Ovary (tissue), 9 donors: Measurements from ENCODE around the gene NCAN. TPM values are rescaled to one million over a fixed set of nuclear protein-coding genes. Genes with fewer than 3 reads are reported as not detected.

Experiments
- DNase-seq, 5 donors: peaks; one replicate each; pipeline ENCODE4 v3.0.0-alpha.2; 2019 to 2020
- H3K27ac ChIP-seq, 2 donors: fragments of 200-600 bp; one replicate each; pipeline versions ENCODE4 v1.5.1 to v1.8.0; 2019 to 2022
- H3K27me3 ChIP-seq: fragments of 200-600 bp; one replicate; pipeline ENCODE4 v1.8.0; 2022
- H3K36me3 ChIP-seq: fragments of 200-600 bp; sonication (generic); one replicate; pipeline ENCODE4 v1.5.1; 2019
- H3K4me1 ChIP-seq: one replicate; pipeline ENCODE4 v1.8.1; 2013; ENCODE audit warnings: mild to moderate bottlenecking, moderate library complexity; ENCODE audit not compliant: insufficient read depth
- H3K4me3 ChIP-seq: fragments of 200-600 bp; sonication (generic); one replicate; pipeline ENCODE4 v1.5.1; 2017
- H3K9me3 ChIP-seq, 2 donors: fragments of 200-600 bp in 1 of 2; sonication (generic) in 1 of 2; one replicate each; pipeline versions ENCODE4 v1.5.1 to v1.8.1; 2013 to 2019; ENCODE audit warnings: mild to moderate bottlenecking in 1 of 2, moderate library complexity in 1 of 2
- EP300 ChIP-seq: sonication (generic); formaldehyde crosslinking; IDR thresholded peaks from one replicate; pipeline ENCODE4 v1.6.1; 2017; ENCODE audit warnings: antibody characterized with exemption
- POLR2A ChIP-seq: fragments of 450-650 bp; IDR thresholded peaks from one replicate; pipeline ENCODE4 v1.6.1; 2017; ENCODE audit warnings: antibody characterized with exemption, mild to moderate bottlenecking, moderate library complexity
- WGBS, 3 donors: extraction: QIAGEN DNeasy Blood & Tissue Kit in 1 of 3; methylation state at CpG; one replicate each; pipeline versions ENCODE4 v1.1.5 to v1.1.7; 2013 to 2017; 5-methylcytosine and 5-hydroxymethylcytosine counted together
- intact Hi-C, 4 donors: fragments of 100-400 bp; cut with DNase I; formaldehyde crosslinking; loops; one replicate each; pipeline versions ENCODE4 v1.11.0 to v1.15.1; 2022 to 2023
- polyA plus RNA-seq, 2 donors: library from polyadenylated mRNA; stranded (reverse); fragments of 200-250 nt in 1 of 2; fragments of 350-450 nt in 1 of 2; fragmentation: Illumina TruSeq in 1 of 2; extraction: RNeasy Lipid Tissue Mini Kit (QIAGEN cat#74804) in 1 of 2; gene quantifications; one replicate each; pipeline ENCODE4 v1.2.3, GENCODE V29; 2013 to 2014
- total RNA-seq, 7 donors: library from RNA; depleted of rRNA in 2 of 7; stranded (reverse); fragments of >200 nt in 2 of 7; fragmentation: NEBNext Ultra II Directional in 3 of 7; extraction: Animal tissue kit (Norgen Biotek cat#: 25700) in 3 of 7; gene quantifications; one replicate each; pipeline versions ENCODE4 v1.1.0 to v1.2.4, GENCODE V29; 2016 to 2023
- TF ChIP-seq, protein P1 (sequence below), 3 donors: fragments of 450-650 bp in 2 of 3; fragments of 200-600 bp in 1 of 3; IDR thresholded peaks; one replicate each; pipeline versions ENCODE4 v1.5.1 to v1.8.0; 2016 to 2022; ENCODE audit warnings: antibody characterized with exemption in 3 of 3, mild to moderate bottlenecking in 1 of 3
- donor health status: DM: no; HTN: no; CAD: no; lungs with moderate emphysema.
- donor health status: DM: no; HTN: no; CAD: no.
- donor health status: Bipolar disorder and iron deficiency.
- donor health status: DM: yes; HTN: yes; CAD: no.
- donor health status: DM: no; HTN: no; CAD: no.
- donor health status: DM: yes; HTN: yes; CAD: no.

The NCAN gene
- total and polyA plus RNA-seq, 9 donors, result not detected

DNA sequence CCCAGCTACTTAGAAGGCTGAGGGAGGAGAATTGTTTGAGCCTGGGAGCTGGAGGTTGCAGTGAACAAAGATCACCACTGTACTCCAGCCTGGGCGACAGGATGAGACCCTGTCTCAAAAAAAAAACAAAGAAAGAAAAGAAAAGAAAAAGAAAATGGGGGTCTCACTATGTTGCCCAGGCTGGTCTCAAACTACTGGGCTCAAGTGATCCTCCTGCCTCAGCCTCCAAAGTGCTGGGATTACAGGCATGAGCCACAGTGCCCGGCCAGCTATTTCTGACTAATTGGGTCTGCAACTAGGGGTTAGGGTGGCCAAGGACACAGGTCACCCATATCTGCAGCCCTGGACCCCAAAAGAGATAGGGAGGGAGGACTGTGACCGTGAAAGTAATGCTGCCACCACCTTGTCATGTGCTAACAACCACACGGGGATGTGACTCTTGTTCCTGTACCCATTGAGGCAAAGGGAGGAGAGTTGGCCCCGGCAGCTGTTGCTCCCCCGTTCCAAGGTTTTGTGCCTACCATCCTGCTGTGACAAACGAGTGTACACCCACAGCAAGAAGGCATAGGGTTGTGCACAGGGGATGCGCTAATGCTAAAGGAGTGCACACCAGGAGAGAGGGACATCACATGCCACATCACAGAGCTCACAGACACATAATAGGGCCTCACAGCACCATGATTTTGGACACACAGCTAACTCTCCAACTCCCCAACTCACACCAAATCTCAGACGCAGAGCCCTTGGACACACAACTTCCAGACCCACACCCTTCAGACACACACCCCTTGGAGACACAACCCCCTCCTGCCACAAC, 42.3 kb upstream of the NCAN start:
- H3K4me3 ChIP-seq, result no peak overlapping the region

DNA sequence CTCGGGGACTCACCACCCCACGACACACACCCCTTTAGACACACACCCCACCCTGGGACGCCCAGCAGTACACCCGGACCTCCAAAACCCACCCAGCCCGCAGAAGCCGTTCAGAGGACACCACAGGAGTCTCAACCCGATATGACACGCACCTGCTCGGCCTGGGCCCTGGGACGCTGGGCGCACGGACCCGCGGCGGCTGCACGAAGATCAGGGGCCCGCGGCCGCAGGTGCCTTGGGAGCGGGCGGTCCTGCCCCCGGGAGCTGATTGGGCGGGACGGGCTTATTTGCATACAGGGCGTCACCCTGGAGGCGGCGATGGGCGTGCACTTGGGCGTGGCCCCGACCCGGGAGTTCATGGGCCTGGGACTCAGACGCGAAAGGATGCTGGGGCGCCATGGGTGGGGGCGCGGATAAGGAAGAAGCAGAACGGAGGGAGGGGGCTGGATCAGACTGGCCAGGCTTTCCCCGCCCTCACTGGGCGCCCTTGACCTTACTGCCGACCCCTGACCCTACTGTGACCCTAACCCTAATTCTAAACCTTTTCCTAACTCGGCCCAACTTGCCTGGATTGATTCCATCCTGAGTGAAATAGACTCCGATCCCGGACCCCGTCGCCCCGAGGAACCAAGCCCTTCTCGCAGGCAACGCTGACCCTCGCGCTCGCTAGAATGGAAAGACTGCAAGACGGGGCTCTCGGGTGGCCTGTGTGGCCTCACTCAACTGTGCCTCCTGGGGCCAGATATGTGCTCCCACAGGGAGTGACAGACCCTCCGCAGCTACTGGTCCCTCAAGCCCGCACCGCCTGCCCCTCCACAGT, 41.5 kb upstream of the NCAN start, which contains the start of gene MEF2B:
MEF2B (minus strand) TSS at position 211 of the 820 bp plus-strand sequence. CDS start 19,528 bp downstream, outside the sequence.
- Histone ChIP-seq H3K27me3 (no peaks in the 10 kb centered on the region), H3K27ac (no peak within 1 kb of the TSS), H3K9me3 (no peaks in the 10 kb centered on the region), H3K4me3 (no peak within 1 kb of the TSS), H3K36me3 (no peaks in the 10 kb centered on the region), H3K4me1 (peaks cover 7% of the 10 kb centered on the region)
- WGBS, 3 donors, result 10 to 16% (median 14%) methylated on average over 52 to 56 of the region's 56 CpGs
- DNase-seq, result peak; percentile 37 to 81 (median 64)
- intact Hi-C loops, result loop anchor here in 1 of 4 donors (10.0 kb wide), 1 partner anchor 115 kb away; no protein-coding TSS in a partner anchor
- TF ChIP-seq EP300, result no peak
- TF ChIP-seq, protein P1, sequence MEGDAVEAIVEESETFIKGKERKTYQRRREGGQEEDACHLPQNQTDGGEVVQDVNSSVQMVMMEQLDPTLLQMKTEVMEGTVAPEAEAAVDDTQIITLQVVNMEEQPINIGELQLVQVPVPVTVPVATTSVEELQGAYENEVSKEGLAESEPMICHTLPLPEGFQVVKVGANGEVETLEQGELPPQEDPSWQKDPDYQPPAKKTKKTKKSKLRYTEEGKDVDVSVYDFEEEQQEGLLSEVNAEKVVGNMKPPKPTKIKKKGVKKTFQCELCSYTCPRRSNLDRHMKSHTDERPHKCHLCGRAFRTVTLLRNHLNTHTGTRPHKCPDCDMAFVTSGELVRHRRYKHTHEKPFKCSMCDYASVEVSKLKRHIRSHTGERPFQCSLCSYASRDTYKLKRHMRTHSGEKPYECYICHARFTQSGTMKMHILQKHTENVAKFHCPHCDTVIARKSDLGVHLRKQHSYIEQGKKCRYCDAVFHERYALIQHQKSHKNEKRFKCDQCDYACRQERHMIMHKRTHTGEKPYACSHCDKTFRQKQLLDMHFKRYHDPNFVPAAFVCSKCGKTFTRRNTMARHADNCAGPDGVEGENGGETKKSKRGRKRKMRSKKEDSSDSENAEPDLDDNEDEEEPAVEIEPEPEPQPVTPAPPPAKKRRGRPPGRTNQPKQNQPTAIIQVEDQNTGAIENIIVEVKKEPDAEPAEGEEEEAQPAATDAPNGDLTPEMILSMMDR (IDR thresholded peaks at IDR 0.05), result no peak
- TF ChIP-seq POLR2A, result no peak

More for the DNA sequence above, 42.3 kb upstream of the NCAN start:
- DNase-seq, result no peak
- no peak for TF ChIP-seq EP300
- TF ChIP-seq, protein P1 (IDR thresholded peaks at IDR 0.05), result no peak
- TF ChIP-seq POLR2A, result no peak
- no peaks in the 10 kb centered on the region for H3K27me3 ChIP-seq
- no peaks in the 10 kb centered on the region for H3K9me3 ChIP-seq
- H3K4me1 ChIP-seq, result peaks cover 7% of the 10 kb centered on the region
- H3K27ac ChIP-seq, result no peak overlapping the region
- WGBS, 3 donors, result 74 to 81% (median 80%) methylated on average over 9 of the region's 9 CpGs
- H3K36me3 ChIP-seq, result no peaks in the 10 kb centered on the region
- intact Hi-C loops, result loop anchor here in 1 of 4 donors (10.0 kb wide), 1 partner anchor 115 kb away; no protein-coding TSS in a partner anchor

DNA sequence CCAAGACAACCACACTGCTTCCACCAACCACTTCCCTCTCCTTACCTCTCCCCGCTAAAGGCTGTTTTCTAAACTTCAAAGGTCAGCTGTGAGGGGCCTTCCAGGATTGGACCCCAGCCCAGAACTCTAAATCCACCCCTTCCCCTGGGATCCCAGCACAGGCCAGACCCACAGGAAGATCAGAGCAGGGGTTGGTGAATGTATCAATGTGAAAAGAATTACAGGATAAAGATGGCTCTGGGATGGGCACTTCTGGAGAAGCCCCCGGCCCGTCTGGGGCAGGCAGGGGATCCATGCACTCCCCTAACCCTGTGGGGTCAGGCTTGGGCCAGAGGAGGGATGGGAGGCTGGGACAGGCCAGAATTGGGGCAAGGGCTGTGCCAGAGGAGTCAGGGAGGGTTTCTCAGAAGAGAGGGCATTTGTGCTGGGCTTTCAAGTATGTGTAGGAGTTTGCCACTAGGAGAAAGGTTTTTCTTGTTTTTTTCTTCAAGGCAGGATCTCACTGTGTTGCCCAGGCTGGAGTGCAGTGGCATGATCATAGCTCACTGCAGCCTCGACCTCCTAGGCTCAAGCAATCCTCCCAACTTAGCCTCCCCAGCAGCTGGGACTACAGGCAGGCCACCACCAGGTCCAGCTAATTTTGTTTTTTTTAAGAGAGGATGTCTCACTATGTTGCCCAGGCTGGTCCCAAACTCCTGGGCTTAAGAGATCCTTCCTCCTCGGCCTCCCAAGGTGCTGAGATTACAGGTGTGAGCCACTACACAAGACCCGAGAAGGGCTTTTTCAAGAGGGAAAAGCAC, 40.7 kb upstream of the NCAN start:
- no peak for DNase-seq
- whole genome bisulfite sequencing, 3 donors, result 62 to 69% (median 66%) methylated on average over 6 of the region's 6 CpGs

More for the DNA sequence above, 40.7 kb upstream of the NCAN start:
- H3K9me3 ChIP-seq, result no peaks in the 10 kb centered on the region
- H3K4me3 ChIP-seq, result no peak overlapping the region
- peaks cover 7% of the 10 kb centered on the region for H3K4me1 ChIP-seq
- intact Hi-C loops, result loop anchor here in 1 of 4 donors (10.0 kb wide), 1 partner anchor 116 kb away; no protein-coding TSS in a partner anchor
- H3K27me3 ChIP-seq, result no peaks in the 10 kb centered on the region
- H3K36me3 ChIP-seq, result no peaks in the 10 kb centered on the region
- H3K27ac ChIP-seq, result no peak overlapping the region
- TF ChIP-seq POLR2A (no peak), EP300 (no peak)
- TF ChIP-seq, protein P1 (IDR thresholded peaks at IDR 0.05), result no peak
